Activated naive CD8-positive, alpha-beta T cell treated with anti-CD3 and anti-CD28 coated beads, Interleukin-2, amount 50 U/mL, for 16 hours (primary cell): ENCODE measurements around the gene BNIPL.

ENCODE experiments used
- DNase-seq: peaks from one replicate; pipeline ENCODE4 v3.0.0-alpha.2; 2020; ENCODE audit warnings: low read depth, low spot score

Gene BNIPL

DNA sequence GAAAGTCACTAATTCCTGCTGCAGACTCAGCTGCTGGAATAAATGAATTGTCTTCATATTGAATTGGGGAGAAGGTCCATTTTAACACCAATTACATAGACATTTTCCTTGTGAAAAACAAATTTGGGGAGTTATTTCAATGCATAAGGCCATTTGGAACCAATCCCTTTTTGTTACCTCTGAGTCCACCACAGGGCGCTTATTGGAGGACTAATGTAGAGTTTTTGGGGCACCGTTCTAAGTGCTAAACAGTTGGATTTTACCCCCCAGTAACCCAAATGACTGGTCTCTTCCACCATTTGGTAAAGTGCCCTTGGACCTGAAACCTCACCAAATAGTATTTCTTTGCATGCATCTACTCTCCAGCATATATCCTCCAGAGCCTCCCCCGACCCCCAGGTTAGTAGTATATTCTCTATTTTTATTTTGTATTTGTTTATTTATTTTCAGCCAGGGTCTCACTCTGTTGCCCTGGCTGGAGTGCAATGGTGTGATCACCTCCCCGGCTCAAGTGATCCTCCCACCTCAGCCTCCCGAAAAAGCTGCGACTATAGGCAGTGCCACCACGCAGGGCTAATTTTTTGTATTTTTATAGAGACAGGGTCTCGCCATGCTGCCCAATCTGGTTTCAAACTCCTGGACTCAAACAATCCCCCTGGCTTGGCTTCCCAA is 26.6 kb upstream of the BNIPL start:
- DNase-seq, result no peak

DNA sequence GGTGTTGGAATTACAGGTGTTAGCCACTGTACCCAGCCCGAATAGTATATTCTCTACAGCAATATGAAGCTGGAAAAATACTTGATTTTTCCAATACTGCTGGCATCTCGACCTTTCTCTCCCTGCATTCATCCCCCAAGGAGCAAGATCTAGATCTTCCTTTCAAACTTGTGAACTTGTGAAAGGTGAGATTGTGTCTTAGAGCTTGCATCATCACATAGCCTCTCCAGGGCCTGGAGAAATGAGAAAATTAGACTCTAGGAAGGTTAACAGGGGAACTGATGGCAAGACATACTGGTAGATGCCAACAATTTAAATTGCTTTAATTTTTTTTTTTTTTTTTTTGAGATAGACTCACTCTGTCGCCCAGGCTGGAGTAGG is 26.1 kb upstream of the BNIPL start:
- DNase-seq, result no peak

DNA sequence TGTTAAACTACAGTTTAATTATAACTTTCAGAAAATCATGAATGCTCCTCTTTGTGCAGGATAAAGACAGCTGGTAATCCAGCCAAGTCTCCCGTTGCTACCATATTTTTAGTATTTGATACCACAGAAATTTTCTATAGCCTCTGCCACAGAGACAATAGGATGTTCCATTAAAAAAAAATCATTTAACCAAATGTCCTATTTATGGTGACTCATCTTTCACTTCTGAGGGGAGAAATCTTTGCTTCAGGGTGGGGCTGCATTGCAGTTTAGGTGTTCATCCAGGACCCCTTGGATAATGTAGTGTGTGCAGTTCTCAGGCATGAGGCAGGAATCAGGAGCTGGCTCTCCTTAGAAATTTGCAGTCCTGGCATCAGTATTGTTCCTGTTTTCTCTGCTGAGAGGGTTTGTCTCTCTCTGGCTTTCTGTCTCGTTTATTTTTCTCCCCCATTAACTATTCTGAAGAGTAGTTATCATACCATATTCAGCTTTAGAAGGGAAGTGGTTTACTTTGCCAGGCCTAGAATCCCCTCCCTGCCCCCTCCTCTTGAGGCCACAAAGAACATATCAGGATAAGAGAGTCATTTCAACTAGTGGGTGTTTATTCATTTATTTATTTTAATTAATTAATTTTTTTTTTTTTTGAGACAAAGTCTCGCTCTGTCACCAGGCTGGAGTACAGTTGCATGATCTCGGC is 25.1 kb upstream of the BNIPL start:
- no peak for DNase-seq

DNA sequence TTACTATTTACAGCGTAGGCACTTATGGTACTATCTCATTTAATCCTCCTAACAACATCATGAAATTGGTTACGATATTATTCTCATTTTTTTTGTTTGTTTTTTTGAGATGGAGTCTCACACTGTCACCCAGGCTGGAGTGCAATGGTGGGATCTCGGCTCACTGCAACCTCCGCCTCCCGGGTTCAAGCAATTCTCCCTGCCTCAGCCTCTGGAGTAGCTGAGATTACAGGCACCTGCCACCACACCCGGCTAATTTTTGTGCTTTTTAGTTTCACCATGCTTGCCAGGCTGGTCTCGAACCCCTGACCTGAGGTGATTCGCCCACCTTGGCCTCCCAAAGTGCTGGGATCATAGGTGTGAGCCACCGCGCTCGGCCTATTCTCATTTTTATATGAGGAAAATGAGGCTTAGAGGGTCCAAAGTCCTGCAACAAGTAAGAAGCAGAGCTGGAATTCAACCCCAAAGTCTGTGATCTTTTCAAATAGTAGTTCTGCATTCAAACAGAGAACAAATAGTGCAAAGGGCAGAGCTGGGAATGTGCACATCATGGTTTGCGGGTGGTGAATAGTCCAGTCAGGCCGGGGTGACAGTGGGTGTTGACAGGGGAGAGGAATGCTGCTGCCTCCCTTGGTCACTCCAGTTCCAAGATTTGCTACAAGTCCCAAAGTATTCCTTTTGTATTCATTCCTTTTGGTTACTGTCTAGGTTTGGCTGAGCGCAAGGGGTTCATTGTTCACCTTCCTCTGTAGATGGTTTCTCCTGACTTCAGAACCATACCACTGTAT is 23.5 kb upstream of the BNIPL start:
- DNase-seq, result no peak

DNA sequence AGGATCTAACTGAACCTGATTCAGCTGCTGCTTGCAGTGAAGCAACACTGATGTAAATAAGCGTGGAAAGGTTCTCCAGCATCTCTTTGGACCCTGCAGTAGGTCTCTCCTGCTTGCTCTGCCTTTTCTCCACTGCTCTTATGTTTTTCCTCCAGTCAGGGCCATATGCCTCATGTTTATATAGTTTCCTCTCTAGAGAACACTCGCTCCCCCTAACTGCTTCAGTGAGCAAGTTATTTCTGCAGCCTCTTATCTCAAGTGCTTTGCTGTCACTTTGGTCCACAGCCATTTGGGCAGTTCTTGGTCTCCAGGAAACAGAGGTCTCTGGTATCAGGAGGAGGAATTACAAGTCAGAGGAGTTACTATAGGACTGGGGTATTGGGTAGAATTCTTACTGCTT is 22.9 kb upstream of the BNIPL start:
- no peak for DNase-seq

DNA sequence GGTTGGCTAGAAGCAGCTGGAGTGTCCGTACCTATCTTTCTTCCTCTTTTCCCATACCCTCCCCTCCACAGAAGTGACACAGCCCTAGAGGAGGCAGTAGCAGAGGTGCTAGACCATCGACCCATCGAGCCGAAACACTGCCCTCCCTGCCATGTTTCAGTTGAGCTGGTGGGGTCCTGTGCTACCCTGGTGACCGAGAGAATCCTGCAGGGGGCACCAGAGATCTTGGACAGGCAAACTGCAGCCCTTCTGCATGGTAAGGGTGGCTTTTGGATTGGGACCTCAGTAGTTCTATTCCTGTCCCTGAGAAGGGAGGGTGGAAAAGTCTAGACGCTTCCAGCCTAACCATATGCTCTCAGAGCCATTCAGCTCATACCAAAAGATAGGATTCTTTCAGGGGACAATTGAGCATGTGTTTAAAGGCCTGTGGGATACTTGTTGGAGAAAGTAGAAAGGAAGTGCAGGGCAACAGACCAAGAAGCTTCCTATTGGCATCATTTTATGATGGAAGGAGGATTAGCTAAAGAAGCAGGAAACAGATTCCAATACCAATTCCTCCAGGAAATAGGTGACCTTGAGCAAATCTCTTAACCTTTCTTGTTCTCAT is 11.7 kb upstream of the BNIPL start:
- DNase-seq, result peak; percentile 70

DNA sequence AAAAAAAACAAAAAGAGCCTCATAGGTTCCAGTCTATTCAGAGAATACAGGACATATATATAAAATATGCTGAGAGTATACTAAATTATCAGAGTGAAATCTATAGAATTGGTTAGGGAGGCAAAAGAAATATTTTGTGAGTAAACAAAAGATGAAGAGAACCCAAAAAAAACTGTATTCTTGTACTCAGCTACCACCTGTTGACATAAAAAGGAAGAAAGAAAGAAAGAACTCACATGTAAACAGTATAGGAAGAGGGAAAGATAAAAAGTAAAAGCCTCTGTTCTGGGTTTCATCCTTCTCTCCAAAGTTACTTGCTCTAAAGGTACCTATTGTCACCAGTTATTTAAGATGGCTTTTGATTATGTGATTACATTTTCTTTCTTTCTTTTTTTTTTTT is 9.9 kb upstream of the BNIPL start:
- no peak for DNase-seq

DNA sequence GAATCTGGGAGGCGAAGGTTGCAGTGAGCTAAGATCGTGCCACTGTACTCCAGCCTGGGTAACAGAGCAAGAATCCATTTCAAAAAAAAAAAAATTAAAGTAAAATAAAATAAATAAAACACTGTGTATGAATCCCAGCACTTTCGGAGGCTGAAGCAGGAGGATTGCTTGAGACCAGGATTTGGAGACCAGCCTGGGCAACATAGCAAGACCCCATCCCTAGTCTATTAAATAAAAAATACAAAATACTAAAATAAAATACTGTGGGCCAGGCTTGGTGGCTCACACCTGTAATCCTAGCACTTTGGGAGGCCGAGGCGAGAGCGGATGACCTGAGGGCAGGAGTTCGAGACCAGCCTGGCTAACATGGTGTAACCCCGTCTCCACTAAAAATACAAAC is 4.2 kb upstream of the BNIPL start:
- no peak for DNase-seq

DNA sequence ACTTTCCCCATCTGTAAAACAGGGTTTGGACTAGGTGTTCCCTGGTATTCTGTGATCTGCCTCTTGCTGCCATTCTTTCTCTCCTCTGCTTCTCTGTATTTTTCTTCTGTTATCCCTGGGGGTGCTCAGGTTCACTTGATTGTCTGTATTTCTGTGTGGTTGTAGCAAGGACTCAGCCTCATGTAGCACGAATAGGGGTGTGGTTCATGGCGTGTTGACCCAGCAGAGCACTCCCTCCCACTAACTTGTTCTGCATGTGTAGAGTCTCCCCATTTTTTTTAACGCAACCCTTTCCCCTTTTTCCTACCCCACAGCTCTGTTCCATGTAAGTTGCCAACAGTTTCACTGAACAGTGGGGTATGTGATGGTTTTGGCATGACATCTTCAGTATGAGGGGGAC is 1.2 kb upstream of the BNIPL start:
- no peak for DNase-seq

DNA sequence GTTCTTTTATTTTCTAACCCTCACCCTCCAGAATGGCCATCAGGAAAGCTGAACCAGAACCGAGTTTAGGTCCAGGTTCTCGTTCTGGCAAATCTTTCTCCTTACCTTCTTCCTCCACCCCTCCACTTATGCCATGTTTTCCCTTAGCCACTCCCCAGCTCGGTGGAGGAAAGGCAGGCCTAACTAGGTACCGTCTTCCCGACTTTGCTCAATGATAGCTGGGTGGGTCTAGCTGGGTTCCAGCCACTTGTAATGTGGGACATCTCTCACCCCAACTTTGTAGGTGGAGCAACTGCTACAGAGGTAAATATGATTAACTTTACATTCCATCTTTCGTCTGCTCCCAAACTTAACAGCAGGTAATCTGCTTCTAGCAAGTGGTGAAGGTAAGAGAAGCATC is 646 bp downstream of the BNIPL start:
- no peak for DNase-seq

DNA sequence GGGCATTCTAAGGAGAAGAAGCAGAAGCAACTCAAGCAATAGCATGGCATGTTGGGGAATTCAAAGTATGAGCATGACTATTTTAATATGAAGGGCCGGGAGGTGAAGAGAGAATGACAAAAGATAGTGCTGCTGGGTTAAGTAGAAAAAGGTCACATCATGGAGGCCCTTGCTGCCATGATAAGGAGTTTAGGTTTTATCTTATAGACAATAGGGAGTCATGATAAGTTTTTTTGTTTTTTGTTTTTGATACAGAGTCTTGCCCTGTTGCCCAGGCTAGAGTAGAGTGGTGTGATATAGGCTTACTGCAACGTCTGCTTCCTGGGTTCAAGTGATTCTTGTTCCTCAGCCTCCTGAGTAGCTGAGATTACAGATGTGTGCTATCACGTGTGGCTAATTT is 3.1 kb downstream of the BNIPL start:
- DNase-seq, result no peak

DNA sequence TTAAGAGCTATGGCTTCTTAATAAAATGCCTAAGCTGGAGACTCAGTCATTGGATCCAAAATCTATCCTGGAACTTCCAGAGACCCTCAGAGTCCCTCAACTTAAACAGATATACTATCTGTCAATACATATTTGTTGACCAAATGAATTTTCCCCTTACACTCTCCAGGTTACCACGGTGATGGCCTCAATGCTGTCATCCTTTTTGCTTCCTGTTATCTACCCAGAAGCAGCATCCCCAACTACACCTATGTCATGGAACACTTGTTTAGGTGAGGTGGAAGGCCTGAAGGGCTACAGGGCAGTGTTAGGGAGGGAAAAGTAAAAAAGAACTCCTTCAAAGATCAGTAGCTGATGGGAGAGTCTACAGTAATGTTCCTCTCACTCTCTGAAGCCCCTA is 6.8 kb downstream of the BNIPL start:
- DNase-seq, result no peak

DNA sequence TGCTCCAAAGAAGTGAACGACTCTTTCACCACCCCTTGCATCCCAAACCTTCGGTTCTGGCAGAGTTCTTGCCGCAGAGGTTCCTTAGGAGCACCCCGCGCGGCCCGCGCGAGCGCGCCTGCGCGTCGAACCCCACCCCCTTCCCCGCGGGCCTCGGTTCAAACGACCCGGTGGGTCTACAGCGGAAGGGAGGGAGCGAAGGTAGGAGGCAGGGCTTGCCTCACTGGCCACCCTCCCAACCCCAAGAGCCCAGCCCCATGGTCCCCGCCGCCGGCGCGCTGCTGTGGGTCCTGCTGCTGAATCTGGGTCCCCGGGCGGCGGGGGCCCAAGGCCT is 11.2 kb downstream of the BNIPL start, which contains the start of gene C1orf56:
Gene C1orf56 (plus strand): TSS at position 161 of the 334 bp plus-strand sequence. CDS start 97 bp downstream, at position 258.
- DNase-seq, result no peak

DNA sequence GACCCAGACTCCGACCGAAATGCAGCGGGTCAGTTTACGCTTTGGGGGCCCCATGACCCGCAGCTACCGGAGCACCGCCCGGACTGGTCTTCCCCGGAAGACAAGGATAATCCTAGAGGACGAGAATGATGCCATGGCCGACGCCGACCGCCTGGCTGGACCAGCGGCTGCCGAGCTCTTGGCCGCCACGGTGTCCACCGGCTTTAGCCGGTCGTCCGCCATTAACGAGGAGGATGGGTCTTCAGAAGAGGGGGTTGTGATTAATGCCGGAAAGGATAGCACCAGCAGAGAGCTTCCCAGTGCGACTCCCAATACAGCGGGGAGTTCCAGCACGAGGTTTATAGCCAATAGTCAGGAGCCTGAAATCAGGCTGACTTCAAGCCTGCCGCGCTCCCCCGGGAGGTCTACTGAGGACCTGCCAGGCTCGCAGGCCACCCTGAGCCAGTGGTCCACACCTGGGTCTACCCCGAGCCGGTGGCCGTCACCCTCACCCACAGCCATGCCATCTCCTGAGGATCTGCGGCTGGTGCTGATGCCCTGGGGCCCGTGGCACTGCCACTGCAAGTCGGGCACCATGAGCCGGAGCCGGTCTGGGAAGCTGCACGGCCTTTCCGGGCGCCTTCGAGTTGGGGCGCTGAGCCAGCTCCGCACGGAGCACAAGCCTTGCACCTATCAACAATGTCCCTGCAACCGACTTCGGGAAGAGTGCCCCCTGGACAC is 11.7 kb downstream of the BNIPL start:
- no peak for DNase-seq

DNA sequence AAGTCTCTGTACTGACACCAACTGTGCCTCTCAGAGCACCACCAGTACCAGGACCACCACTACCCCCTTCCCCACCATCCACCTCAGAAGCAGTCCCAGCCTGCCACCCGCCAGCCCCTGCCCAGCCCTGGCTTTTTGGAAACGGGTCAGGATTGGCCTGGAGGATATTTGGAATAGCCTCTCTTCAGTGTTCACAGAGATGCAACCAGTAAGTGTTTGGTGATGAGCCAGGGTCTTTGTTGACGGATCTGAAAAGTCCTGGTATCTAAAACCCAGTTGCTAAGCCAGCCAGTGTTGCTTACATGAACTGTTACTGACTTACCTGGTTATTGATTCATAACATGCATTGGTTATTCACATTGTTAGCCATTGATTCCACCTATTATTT is 12.3 kb downstream of the BNIPL start:
- DNase-seq, result no peak

DNA sequence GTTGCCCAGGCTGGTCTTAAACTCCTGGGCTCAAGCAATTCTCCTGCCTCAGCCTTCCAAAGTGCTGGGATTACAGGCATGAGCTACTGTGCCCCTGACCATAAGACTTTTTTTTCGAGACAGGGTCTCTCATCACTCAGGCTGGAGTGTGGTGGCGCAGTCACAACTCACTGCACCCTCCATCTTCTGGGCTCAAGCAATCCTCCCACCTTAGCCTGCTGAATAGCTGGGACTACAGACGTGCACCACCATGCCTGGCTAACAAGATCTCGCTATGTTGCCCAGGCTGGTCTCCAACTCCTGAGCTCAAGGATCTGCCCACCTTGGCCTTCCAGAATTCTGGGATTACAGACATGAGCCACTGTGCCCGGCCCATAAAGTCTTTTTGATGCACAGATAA is 13.1 kb downstream of the BNIPL start:
- DNase-seq, result no peak

DNA sequence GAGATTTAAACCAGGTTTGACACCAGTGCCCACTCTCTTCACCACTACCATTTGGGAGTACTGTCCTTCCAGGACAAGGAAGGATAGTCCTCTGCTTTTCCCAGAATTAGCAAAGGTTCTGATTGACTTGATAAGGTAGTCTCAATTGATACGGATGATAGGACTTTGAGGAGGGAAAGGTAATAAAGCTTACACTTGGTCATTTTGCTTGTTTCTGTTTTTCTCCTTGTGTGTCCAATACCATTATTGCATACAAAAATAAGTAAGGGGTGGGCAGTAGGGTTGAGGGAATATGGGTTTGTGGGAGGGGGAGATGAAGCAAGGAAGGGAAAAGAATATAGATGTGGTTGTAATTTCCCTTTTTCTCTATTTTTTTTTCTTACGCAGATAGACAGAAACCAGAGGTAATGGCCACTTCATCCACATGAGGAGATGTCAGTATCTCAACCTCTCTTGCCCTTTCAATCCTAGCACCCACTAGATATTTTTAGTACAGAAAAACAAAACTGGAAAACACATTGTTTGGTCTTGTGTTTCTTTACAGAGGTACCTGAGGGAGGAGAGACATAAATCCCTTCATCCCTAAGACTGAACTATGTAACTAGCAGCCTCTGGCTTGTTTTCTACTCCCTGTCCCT is 13.8 kb downstream of the BNIPL start:
- DNase-seq, result no peak

DNA sequence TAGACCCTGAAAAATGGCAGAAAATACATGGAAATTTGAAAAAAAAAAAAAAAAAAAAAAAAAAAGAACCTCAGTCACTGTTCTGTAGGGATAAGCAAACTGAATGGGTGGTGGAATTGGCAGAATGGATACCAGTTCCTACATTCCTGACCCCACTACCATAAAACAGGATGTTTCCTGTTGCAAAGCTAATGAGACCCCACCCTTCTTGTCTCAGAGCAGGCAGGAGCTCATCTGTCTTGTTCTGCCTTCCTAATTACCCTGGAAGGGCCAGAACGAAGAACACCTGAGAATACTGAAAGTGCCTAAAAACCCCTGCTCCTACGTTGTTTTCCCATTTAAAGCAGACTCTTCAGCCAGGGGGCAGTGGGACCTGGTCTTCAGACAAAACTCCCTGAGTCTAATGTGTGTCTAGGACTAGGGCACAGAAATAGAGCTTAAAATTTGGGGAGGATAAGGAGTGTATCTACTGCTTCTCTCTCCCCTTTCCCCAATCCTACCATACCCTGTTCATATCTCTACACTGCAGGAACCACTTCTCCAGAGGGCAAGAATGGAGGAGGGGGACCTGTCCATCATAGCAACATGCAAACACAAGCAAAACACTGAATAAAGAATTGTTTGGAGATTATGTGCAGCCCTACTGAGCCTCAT is 15.1 kb downstream of the BNIPL start:
- DNase-seq, result no peak

DNA sequence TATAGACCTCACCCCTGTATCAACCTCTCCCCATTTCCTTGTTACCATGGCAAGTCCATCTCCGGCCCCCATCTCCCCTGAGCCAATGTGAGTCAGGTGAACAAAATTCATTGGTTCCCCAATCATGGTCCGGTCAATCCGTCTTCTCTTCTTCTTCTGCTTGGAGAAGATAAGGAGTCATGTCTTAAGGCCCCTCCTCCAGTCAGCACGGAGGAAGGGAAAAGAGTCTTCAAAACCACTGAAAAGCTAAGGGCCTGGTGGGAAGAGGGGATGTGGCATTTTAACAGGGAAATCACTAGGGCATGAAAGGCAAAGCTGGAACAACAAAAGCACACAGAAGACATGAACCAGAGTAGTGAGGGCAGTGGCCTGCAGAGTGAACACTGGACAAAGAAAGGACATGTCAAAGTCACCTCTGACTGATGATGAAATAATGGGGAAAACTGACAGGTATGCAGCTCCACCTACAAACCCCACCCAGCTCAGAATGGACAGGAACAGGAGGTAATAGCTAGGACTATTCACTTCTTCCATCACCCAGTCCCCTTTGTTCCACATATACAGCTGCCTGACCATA is 18.7 kb downstream of the BNIPL start:
- no peak for DNase-seq

DNA sequence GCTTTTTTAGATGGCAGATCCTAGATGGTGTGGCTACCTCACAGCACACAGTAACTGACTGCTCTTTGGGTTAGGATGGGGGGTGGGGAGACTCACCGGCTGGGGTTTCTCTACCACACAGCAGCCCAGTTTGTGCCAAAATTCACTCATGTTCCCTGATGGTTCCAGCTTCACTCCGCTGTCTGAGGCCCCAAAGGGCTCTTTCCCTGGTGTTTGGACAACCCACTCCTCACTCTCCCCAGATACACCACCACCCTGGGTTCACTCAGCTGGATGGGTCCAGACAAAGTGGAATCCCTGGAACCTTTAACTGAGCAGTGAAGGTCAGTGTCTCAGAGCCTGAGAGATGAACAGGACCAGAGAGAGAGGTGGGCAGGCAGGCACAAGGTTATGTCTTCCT is 19.2 kb downstream of the BNIPL start:
- DNase-seq, result no peak

DNA sequence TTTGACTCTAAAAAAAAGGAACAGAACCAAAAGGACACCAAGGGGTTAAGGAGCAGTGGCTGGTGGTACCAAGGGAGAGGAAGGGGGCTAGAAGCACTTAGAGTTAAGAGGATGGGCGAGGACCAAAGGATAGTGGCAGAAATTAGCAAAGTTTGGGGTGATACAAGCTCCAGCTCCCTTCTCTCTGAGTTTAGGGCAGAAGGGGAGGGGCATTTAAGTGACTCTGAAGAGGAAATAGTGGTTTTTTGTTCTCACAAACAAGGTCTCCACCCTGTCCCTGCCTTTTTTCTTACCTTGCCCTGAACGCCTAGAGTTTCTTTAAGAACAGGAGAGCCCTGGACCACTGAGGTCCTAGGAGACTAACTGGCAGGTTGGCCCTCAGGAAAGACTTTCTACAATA is 19.8 kb downstream of the BNIPL start:
- no peak for DNase-seq
